COLO668 (cell line): ENCODE data around the gene OPTC.
"Not testable (repeated sequence)": the region's sequence is repeated elsewhere in the genome, so short reads cannot be mapped to it uniquely, and the experiment has no call there.

Experiments
- DNase-seq: peaks from one replicate; lab custom pipeline; 2025; ENCODE audit not compliant: unreplicated experiment; lab: John Stamatoyannopoulos, UW

Gene OPTC

GRCh38 chr1:203465146-203465798 lies 28.7 kb upstream of the OPTC start:
- no peak for DNase-seq

GRCh38 chr1:203465948-203466347 lies 28.0 kb upstream of the OPTC start:
- DNase-seq: no peak

GRCh38 chr1:203466906-203467549 lies 26.9 kb upstream of the OPTC start:
- DNase-seq: not testable (repeated sequence)

GRCh38 chr1:203467550-203467921 lies 26.4 kb upstream of the OPTC start:
- DNase-seq: no peak

- DNase-seq: no peak
These were observed 25.6 kb upstream of the OPTC start for GRCh38 chr1:203468326-203468725.

GRCh38 chr1:203470240-203470639 lies 23.7 kb upstream of the OPTC start:
- no peak for DNase-seq

- DNase-seq: no peak
These were observed 22.1 kb upstream of the OPTC start for GRCh38 chr1:203471841-203472240.

- no peak for DNase-seq
These were observed 20.7 kb upstream of the OPTC start for GRCh38 chr1:203473281-203473680.

GRCh38 chr1:203473781-203474305 lies 20.1 kb upstream of the OPTC start:
- DNase-seq: no peak

- peak; percentile 44 for DNase-seq
These were observed 18.7 kb upstream of the OPTC start, which contains the start of gene PRELP for GRCh38 chr1:203475012-203475981. TSS of gene PRELP (plus strand) at chr1:203475806. CDS start at chr1:203483185, 7,379 bp downstream.

- no peak for DNase-seq
These were observed 17.6 kb upstream of the OPTC start for GRCh38 chr1:203476216-203476814.

GRCh38 chr1:203477748-203478147 lies 16.2 kb upstream of the OPTC start:
- no peak for DNase-seq

GRCh38 chr1:203478231-203478630 lies 15.7 kb upstream of the OPTC start:
- DNase-seq: no peak

GRCh38 chr1:203478986-203479385 lies 15.0 kb upstream of the OPTC start:
- no peak for DNase-seq

- no peak for DNase-seq
These were observed 14.3 kb upstream of the OPTC start for GRCh38 chr1:203479646-203480045.

- DNase-seq: no peak
These were observed 13.9 kb upstream of the OPTC start for GRCh38 chr1:203480084-203480483.

- peak; percentile 95 for DNase-seq
These were observed 13.3 kb upstream of the OPTC start for GRCh38 chr1:203480525-203481084.

GRCh38 chr1:203481196-203481595 lies 12.8 kb upstream of the OPTC start:
- DNase-seq: no peak

- no peak for DNase-seq
These were observed 7.2 kb upstream of the OPTC start for GRCh38 chr1:203486618-203487370.

GRCh38 chr1:203488539-203488938 lies 5.4 kb upstream of the OPTC start:
- DNase-seq: no peak
